HL-60/S4 treated with phorbol 12-myristate 13-acetate at 8.2 ng/mL for 4 days and 3 days (cell line): ENCODE measurements around the gene ACCS.

ENCODE experiments used
- in situ Hi-C: fragments of 300-500 bp; cut with MboI; formaldehyde crosslinking; loops from 2 replicates; pipeline ENCODE4 v1.15.0; 2022; ENCODE audit warnings: low sequenced_read_pairs

Gene ACCS

GRCh38 chr11:44065841-44066731, at the start of gene ACCS:
TSS of gene ACCS (plus strand) at chr11:44066270. CDS start at chr11:44067628, 1,358 bp downstream.
- in situ Hi-C loops: no loop called here

- in situ Hi-C loops: no loop called here
Observed at GRCh38 chr11:44016546-44017442, 49.3 kb upstream of the ACCS start.

- in situ Hi-C loops: no loop called here
Observed at GRCh38 chr11:44017443-44018126, 48.5 kb upstream of the ACCS start.

GRCh38 chr11:44018127-44018521, 47.9 kb upstream of the ACCS start:
- in situ Hi-C loops: no loop called here

GRCh38 chr11:44018829-44019228, 47.2 kb upstream of the ACCS start:
- in situ Hi-C loops: no loop called here

GRCh38 chr11:44024977-44025376, 41.1 kb upstream of the ACCS start:
- in situ Hi-C loops: no loop called here

- in situ Hi-C loops: no loop called here
Observed at GRCh38 chr11:44025727-44026126, 40.3 kb upstream of the ACCS start.

- in situ Hi-C loops: no loop called here
Observed at GRCh38 chr11:44028401-44028800, 37.7 kb upstream of the ACCS start.

- in situ Hi-C loops: no loop called here
Observed at GRCh38 chr11:44028816-44029506, 37.1 kb upstream of the ACCS start.

GRCh38 chr11:44029507-44029845, 36.6 kb upstream of the ACCS start:
- in situ Hi-C loops: no loop called here

- in situ Hi-C loops: no loop called here
Observed at GRCh38 chr11:44029977-44030911, 35.8 kb upstream of the ACCS start.

GRCh38 chr11:44030996-44031395, 35.1 kb upstream of the ACCS start:
- in situ Hi-C loops: no loop called here

- in situ Hi-C loops: no loop called here
Observed at GRCh38 chr11:44031549-44031948, 34.5 kb upstream of the ACCS start.

GRCh38 chr11:44032299-44033085, 33.6 kb upstream of the ACCS start:
- in situ Hi-C loops: no loop called here

- in situ Hi-C loops: no loop called here
Observed at GRCh38 chr11:44033411-44033850, 32.6 kb upstream of the ACCS start.

- in situ Hi-C loops: no loop called here
Observed at GRCh38 chr11:44033856-44034255, 32.2 kb upstream of the ACCS start.

GRCh38 chr11:44034639-44035038, 31.4 kb upstream of the ACCS start:
- in situ Hi-C loops: no loop called here

- in situ Hi-C loops: no loop called here
Observed at GRCh38 chr11:44036811-44037657, 29.0 kb upstream of the ACCS start.
